ENCODE measurements around the gene NFIX.
A peak's percentile ranks its signal among the peaks of the same experiment; 100 is the strongest.
"Not testable (repeated sequence)": the region's sequence is repeated elsewhere in the genome, so short reads cannot be mapped to it uniquely, and the experiment has no call there.

NFIX gene

GRCh38 chr19:12994701-12995595, at the start of gene NFIX:
Gene NFIX, plus strand, starts transcription at chr19:12995475. Its CDS starts 363 bp downstream, at chr19:12995838.
- H3K4me1 ChIP-seq (ENCODE audit: control insufficient read depth, insufficient read depth, low read length): peaks cover 21% of the 10 kb centered on the region
- no peaks in the 10 kb centered on the region for H3K36me3 ChIP-seq (ENCODE audit: control insufficient read depth, insufficient read depth, low read length)
- peak within 1 kb of the TSS; percentile 50 for H3K4me3 ChIP-seq (ENCODE audit: low read length)
- peak within 1 kb of the TSS; percentile 69 for H3K9ac ChIP-seq (ENCODE audit: low read length)
- no peaks in the 10 kb centered on the region for H3K9me3 ChIP-seq (ENCODE audit: control insufficient read depth, low read length)
- no peaks in the 10 kb centered on the region for H3K27me3 ChIP-seq (ENCODE audit: control insufficient read depth, insufficient read depth, low read length)

GRCh38 chr19:12945479-12946091, 49.7 kb upstream of the NFIX start, which contains the start of gene RAD23A:
Gene RAD23A, plus strand, starts transcription at chr19:12945862. Its CDS starts 87 bp downstream, at chr19:12945949.
- peaks cover 39% of the 10 kb centered on the region for H3K4me1 ChIP-seq (ENCODE audit: control insufficient read depth, insufficient read depth, low read length)
- no peaks in the 10 kb centered on the region for H3K9me3 ChIP-seq (ENCODE audit: control insufficient read depth, low read length)
- H3K4me3 ChIP-seq (ENCODE audit: low read length): peak within 1 kb of the TSS; percentile 53
- peaks cover 33% of the 10 kb centered on the region for H3K36me3 ChIP-seq (ENCODE audit: control insufficient read depth, insufficient read depth, low read length)
- no peaks in the 10 kb centered on the region for H3K27me3 ChIP-seq (ENCODE audit: control insufficient read depth, insufficient read depth, low read length)
- peak within 1 kb of the TSS; percentile 69 for H3K9ac ChIP-seq (ENCODE audit: low read length)

- Histone ChIP-seq H3K4me3 (ENCODE audit: low read length) (peak overlapping the region; percentile 53), H3K9me3 (ENCODE audit: control insufficient read depth, low read length) (no peaks in the 10 kb centered on the region), H3K27me3 (ENCODE audit: control insufficient read depth, insufficient read depth, low read length) (no peaks in the 10 kb centered on the region), H3K9ac (ENCODE audit: low read length) (peak overlapping the region; percentile 69), H3K36me3 (ENCODE audit: control insufficient read depth, insufficient read depth, low read length) (peaks cover 28% of the 10 kb centered on the region), H3K4me1 (ENCODE audit: control insufficient read depth, insufficient read depth, low read length) (peaks cover 33% of the 10 kb centered on the region)
Measured at GRCh38 chr19:12946092-12946721, 49.1 kb upstream of the NFIX start.

GRCh38 chr19:12946731-12947496, 48.4 kb upstream of the NFIX start:
- Histone ChIP-seq H3K9ac (ENCODE audit: low read length) (peak overlapping the region; percentile 69), H3K27me3 (ENCODE audit: control insufficient read depth, insufficient read depth, low read length) (no peaks in the 10 kb centered on the region), H3K4me3 (ENCODE audit: low read length) (no peak overlapping the region), H3K36me3 (ENCODE audit: control insufficient read depth, insufficient read depth, low read length) (peaks cover 28% of the 10 kb centered on the region), H3K9me3 (ENCODE audit: control insufficient read depth, low read length) (no peaks in the 10 kb centered on the region), H3K4me1 (ENCODE audit: control insufficient read depth, insufficient read depth, low read length) (peaks cover 28% of the 10 kb centered on the region)

GRCh38 chr19:12947702-12948611, 47.3 kb upstream of the NFIX start:
- H3K4me3 ChIP-seq (ENCODE audit: low read length): no peak overlapping the region
- no peaks in the 10 kb centered on the region for H3K27me3 ChIP-seq (ENCODE audit: control insufficient read depth, insufficient read depth, low read length)
- peaks cover 28% of the 10 kb centered on the region for H3K4me1 ChIP-seq (ENCODE audit: control insufficient read depth, insufficient read depth, low read length)
- H3K36me3 ChIP-seq (ENCODE audit: control insufficient read depth, insufficient read depth, low read length): peaks cover 22% of the 10 kb centered on the region
- no peak overlapping the region for H3K9ac ChIP-seq (ENCODE audit: low read length)
- no peaks in the 10 kb centered on the region for H3K9me3 ChIP-seq (ENCODE audit: control insufficient read depth, low read length)

GRCh38 chr19:12948612-12949362, 46.5 kb upstream of the NFIX start:
- no peaks in the 10 kb centered on the region for H3K27me3 ChIP-seq (ENCODE audit: control insufficient read depth, insufficient read depth, low read length)
- peaks cover 20% of the 10 kb centered on the region for H3K4me1 ChIP-seq (ENCODE audit: control insufficient read depth, insufficient read depth, low read length)
- peaks cover 15% of the 10 kb centered on the region for H3K36me3 ChIP-seq (ENCODE audit: control insufficient read depth, insufficient read depth, low read length)
- H3K9ac ChIP-seq (ENCODE audit: low read length): no peak overlapping the region
- no peak overlapping the region for H3K4me3 ChIP-seq (ENCODE audit: low read length)
- no peaks in the 10 kb centered on the region for H3K9me3 ChIP-seq (ENCODE audit: control insufficient read depth, low read length)

- Histone ChIP-seq H3K36me3 (ENCODE audit: control insufficient read depth, insufficient read depth, low read length) (peaks cover 15% of the 10 kb centered on the region), H3K4me1 (ENCODE audit: control insufficient read depth, insufficient read depth, low read length) (peaks cover 26% of the 10 kb centered on the region), H3K9me3 (ENCODE audit: control insufficient read depth, low read length) (no peaks in the 10 kb centered on the region), H3K9ac (ENCODE audit: low read length) (no peak overlapping the region), H3K4me3 (ENCODE audit: low read length) (no peak overlapping the region), H3K27me3 (ENCODE audit: control insufficient read depth, insufficient read depth, low read length) (no peaks in the 10 kb centered on the region)
Measured at GRCh38 chr19:12949363-12950283, 45.7 kb upstream of the NFIX start.

GRCh38 chr19:12952050-12952449, 43.2 kb upstream of the NFIX start:
- H3K9ac ChIP-seq (ENCODE audit: low read length); H3K27me3 ChIP-seq (ENCODE audit: control insufficient read depth, insufficient read depth, low read length); H3K9me3 ChIP-seq (ENCODE audit: control insufficient read depth, low read length); H3K4me3 ChIP-seq (ENCODE audit: low read length): not testable (repeated sequence)
- Histone ChIP-seq H3K36me3 (ENCODE audit: control insufficient read depth, insufficient read depth, low read length) (peaks cover 15% of the 10 kb centered on the region), H3K4me1 (ENCODE audit: control insufficient read depth, insufficient read depth, low read length) (peaks cover 25% of the 10 kb centered on the region)

GRCh38 chr19:12952488-12953137, 42.7 kb upstream of the NFIX start:
- H3K9me3 ChIP-seq (ENCODE audit: control insufficient read depth, low read length): no peaks in the 10 kb centered on the region
- no peak overlapping the region for H3K4me3 ChIP-seq (ENCODE audit: low read length)
- H3K27me3 ChIP-seq (ENCODE audit: control insufficient read depth, insufficient read depth, low read length): no peaks in the 10 kb centered on the region
- peaks cover 15% of the 10 kb centered on the region for H3K36me3 ChIP-seq (ENCODE audit: control insufficient read depth, insufficient read depth, low read length)
- H3K4me1 ChIP-seq (ENCODE audit: control insufficient read depth, insufficient read depth, low read length): peaks cover 19% of the 10 kb centered on the region
- no peak overlapping the region for H3K9ac ChIP-seq (ENCODE audit: low read length)
